ENCODE results near the gene ARHGEF38.
"Not testable (repeated sequence)": the region's sequence is repeated elsewhere in the genome, so short reads cannot be mapped to it uniquely, and the experiment has no call there.

The ARHGEF38 gene

DNA sequence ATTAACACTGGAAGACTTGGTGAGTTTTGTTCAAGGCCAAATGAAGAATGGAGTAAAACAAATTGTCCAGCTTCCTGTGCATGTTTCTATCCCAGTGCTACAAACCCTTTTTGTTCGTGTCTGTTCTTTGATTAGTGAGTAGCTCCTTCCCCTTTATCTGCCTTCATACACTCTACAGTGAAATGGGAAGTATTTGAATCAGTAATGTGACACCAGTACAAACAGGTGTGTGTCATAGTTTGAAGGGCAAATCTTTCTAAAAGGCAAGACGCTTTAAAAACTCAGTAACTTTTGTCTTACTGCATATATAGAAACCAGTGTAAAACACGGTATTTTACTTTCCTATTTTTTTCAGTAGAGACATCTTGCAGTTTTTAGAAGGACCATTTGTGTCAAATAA is 5.9 kb downstream of the ARHGEF38 start:
- DNase-seq, result no peak

DNA sequence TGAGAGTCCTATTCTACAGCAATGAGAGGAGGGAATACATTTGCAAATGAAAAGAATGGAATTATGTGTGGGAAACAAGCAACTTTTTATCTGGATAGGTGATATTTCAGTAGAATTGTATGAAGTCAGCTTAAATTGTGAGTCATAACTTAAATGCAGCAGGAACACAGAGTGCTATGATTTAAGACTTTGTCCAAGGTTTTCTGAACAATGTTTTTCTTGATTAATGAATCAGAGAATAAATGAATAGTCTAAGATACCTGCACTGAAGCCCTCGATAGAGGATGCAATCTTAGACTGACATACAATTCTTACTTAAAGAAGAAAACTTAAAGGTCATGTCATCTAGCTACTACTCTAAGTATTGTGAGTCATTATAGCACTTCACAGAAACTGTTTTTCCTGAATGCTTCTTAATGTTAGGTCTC is 8.0 kb downstream of the ARHGEF38 start:
- no peak for DNase-seq

GRCh38 chr4:105563352-105563751 is 10.9 kb downstream of the ARHGEF38 start:
- DNase-seq, result no peak

DNA sequence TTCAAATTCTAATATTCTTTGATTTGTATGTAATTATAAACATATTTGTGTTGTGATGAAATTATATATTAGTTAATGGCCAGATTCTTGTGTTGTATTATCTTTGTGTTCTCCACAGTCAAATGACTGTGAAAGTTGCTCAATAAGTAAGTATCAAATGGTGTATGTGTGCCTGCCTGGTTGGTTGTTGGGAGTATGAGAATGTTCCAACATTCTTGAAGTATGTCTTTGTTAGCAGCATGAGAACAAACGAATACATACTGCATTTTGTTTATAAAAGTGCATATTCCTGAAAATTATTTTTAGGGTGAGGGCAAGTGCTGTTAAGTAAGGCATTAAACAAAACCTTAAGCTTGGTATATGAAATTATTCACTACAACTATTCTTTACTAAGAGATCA is 16.2 kb downstream of the ARHGEF38 start:
- DNase-seq, result no peak

DNA sequence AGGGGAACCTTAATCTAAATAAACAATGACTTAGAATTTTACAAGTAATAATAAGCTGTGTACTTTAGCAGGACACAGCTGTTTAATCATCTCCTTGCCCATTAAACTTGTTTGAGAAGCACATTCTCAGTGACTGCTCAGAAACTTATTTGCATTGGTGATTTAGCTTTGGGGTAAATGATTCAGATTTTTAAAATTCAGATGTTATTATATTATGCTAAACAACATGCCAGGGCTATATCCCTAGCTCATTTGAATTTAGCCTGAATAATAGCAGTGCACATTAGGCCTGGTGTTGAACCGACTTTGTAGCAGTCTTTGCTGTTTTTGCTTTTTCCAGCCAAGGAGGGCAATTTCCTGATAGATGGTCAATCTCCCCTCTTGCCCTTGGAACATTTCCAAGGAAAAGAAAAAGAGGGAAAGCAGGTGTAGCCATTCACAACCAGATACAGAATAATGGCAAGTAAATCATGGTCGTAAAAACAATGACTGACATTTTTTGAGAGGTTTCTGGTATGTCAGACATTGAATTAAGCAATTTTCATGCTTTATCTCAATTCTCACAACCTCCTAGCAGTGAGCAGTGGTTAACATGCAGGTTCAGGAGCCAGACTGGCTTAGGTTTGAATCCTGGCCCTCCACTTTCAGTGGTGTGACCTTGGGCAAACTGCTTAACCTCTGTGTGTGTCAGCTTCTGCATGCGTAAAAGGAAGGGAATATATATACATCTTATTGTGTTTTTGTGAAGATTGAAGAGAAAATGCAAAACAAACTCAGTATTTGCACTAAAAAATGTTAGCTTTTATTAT is 16.8 kb downstream of the ARHGEF38 start:
- DNase-seq, result no peak

GRCh38 chr4:105569866-105570236 is 17.4 kb downstream of the ARHGEF38 start:
- no peak for DNase-seq

- DNase-seq, result no peak
Measured at GRCh38 chr4:105572296-105572695, 19.9 kb downstream of the ARHGEF38 start.

DNA sequence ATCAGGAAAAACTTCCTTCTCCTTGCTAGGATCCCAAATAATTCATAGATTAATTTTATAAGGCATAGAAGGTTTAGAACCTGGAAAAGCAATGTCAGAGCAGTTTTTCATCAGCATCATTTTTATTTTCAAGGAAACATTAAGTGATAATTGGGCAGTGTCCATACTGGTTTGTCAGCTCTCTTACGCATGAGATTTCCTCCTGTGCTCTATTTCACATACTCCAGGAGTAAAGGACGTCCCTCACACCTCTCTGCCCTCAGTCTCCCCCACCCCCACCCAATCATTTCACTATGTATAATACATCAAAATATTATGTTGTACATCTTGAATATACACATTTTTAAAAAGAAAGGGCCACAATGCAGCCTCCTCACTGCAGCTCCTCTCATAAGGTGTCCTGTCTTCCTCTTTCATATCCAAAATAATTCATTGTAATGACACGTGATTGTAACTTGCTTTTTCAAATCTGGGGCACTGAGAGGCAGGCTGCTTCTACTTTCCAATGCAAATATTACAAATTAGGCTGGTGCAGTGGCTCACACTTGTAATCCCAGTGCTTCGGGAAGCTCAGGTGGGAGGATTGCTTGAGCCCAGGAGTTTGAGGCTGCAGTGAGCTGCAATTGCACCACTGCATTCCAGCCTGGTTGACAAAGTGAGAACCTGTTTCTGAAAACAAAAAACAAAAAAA is 34.4 kb downstream of the ARHGEF38 start:
- no peak for DNase-seq

DNA sequence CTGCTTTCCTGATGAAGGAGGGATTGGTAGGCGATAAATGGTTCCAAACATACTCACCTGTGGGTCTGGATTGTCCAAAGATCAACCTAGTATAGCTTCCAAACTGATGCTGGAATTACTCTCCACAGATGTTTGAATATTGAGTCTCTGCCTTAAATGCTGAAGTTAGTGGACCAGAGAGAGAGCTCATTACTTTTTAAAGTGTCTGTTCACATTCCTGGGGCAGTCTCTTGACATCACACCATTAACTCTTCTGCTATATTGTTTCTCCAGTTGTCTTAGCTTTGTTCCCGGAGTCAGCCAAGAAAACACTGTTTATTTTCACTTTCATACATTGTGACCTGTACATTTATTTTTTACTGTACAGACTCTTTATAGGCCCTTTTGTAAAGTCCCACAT is 35.4 kb downstream of the ARHGEF38 start:
- DNase-seq, result no peak

DNA sequence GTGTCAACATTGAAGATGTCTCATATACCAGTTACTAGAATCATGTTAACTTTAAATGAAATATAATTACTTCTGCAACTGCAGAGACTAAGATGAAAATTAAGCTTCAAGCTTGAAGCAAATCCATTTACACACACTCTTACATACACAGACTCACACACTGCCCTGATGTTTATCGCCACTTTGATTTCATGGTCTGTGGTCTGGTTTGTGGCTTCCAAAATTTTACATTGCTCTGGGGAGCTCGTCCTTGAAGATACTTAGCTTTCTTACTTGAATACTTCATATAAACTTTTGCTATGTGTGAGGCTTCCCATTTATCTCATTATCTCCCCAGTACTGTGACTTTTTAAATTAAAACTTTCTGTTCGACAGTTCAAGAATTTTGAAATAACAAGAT is 35.8 kb downstream of the ARHGEF38 start:
- DNase-seq, result no peak

DNA sequence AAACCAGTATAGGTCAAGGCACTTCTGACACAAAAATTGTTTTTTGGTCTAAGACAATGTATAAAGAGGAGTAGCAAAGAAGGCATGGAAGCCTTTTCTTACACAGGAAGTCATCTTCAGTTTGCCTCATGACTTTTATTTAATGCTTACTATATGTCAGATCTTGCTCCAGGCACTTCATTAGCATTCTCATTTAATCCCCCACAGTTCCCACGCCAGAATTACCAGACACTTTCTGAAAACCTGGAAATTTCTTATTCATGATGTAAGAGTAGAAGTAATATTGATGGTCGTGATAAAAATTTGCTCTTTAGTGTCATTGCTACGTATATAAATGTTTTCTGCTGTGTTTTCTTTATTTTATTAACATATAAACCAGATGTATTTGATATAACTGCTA is 39.2 kb downstream of the ARHGEF38 start:
- no peak for DNase-seq

GRCh38 chr4:105594099-105595010 is 41.9 kb downstream of the ARHGEF38 start:
- no peak for DNase-seq

DNA sequence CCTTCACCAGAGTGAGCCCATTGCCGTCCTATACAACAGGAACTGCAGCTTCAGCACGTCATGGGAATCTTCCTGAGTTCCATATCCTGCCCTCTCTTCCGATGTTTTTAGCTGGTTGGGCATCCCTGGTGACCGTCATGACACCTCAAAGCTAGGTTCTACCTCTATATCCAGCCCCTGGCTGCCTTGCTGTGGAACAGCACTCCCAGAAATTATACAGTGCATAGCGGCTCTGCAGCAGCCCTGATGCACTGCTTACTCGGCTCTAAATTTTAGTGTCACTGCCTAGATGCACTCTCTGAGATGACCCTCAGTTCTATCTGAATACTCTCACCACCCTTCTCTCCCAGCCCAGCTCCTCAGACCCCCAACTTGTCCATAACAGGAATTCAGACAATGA is 44.3 kb downstream of the ARHGEF38 start:
- DNase-seq, result no peak

- no peak for DNase-seq
Measured at GRCh38 chr4:105598052-105598451, 45.6 kb downstream of the ARHGEF38 start.

DNA sequence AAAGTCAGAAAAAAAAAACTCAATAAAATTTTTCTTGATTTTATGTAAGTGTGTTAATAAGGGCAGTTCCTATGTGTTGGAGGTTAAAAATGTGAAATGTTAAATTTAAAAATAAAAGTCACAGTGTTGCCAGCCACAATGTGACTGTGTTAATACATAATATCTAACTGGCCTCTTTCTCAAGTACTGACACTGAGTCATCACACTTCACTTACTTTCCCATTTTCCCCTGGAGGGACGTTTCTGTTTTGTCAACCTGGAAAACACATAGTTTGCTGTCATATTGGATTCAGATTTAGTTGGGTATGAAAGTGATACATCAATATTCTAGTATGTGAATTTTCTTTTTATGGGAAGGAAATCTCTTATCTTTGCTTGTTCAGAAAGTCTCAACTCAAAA is 46.4 kb downstream of the ARHGEF38 start:
- DNase-seq, result no peak

DNA sequence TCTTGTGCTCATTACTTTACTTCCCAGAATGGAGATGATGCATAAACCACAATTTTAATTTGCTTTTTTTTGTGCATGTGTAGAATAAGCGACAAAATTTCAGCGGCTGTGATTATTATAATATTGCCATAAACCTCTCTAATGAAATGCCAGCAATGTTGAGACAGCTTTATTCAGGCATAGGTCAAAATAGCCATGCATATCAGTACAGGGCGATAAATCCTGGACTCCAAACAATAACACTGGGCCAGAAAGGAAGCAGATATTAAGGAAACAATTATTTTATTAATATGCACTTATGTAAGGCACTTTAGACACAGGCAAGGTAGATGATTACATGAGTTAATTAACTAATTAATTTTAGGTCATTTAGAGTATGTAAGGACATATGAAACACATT is 47.1 kb downstream of the ARHGEF38 start:
- no peak for DNase-seq

DNA sequence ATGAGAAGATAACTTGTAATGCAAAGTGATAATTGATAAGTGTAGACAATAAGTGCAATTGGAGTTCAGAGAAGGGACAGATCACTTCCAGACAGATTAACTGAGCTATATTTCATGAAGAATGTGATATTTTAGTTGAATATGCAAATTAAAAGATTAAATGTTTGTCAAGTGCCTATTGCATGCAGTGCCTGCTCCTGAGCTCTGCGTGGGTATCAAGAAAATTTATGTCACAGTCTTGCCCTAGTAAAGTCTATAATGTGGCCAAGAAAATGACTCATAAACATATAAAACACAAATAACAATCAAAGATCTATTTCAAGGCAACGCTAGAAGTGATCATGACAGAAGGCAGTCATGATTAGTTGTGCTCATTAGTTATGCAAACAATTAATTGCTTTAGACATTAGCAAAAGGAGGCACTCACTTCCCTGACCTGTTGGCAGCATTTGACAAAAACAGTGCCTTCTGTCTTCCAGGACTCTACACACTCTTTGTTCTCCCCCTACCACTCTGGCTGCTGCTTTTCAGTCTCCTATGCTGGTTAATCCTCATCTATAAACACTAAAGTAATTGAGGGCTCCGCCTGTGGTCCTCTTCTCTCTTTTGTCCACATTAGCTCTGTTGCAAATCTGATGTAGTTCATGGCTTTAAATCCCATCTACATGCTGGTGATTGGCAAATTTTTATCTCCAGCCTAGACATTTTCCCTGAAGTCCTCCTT is 47.7 kb downstream of the ARHGEF38 start:
- no peak for DNase-seq

GRCh38 chr4:105600951-105601350 is 48.5 kb downstream of the ARHGEF38 start:
- DNase-seq, result no peak

DNA sequence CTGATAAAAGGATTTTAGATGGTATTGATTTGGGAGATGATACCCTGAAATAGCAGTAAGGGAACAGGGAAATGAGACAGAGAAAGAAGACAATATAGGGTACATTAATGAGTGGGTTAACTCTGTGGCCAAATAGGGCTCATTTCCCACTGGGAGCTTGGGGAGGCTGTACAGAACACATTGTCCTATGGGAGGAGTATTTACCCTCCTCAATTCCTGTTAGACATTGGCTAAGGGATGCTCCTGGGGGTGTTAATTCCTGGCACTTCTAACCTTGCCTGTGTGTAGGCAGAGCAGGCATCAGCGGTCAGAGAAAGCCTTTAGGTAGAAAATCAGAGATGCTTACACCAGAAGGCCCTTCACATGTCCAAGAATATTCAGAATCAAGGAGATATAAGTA is 49.0 kb downstream of the ARHGEF38 start:
- DNase-seq, result no peak

- no peak for DNase-seq
Measured at GRCh38 chr4:105603158-105603557, 50.7 kb downstream of the ARHGEF38 start.

DNA sequence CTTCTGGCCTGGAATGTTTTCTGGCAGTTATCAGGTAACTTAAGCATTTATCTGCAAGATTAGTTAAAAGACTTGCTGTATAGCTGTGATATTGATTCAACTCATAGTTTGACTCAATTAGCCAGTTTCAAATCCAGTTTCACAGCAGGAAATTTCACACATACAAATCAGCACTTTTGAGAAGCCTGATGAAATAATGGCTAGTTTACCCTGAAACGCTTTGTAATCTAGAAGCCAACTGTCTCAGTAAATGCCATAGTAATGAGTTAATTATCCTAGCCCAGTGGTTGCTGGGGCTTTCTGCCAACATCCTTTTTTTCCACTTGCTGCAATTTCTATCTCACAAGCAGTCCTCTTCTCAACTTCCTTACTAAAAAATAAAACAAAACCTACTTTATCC is 53.1 kb downstream of the ARHGEF38 start:
- no peak for DNase-seq

DNA sequence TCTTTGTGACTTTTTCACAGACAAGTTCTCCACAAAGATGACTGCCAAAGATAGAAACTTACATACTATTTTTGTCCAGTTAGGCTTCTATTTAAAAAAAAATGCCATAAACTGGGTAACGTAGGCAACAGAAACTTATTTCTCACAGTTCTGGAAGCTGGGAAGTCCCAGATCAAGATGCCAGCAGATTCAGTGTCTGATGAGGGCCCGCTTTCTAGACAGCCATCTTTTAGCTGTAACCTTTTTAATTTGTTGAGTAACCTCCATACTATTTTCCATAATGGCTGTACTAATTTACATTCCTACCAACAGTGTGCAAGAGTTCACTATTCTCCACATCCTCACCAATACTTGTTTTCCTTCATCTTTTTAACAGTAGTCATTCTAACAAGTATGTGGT is 55.5 kb downstream of the ARHGEF38 start:
- DNase-seq, result no peak

DNA sequence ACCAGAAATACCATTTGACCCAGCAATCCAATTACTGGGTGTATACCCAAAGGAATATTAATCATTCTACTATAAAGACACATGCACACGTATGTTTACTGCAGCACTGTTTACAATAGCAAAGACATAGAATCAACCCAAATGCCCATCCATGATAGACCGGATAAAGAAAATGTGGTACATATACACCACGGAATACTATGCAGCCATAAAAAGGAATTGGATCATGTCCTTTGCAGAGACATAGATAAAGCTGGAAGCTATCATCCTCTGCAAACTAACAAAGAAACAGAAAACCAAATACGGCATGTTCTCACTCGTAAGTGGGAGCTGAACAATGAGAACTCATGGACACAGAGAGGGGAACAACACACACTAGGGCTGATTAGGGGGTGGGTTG is 57.4 kb downstream of the ARHGEF38 start:
- DNase-seq, result not testable (repeated sequence)
